OCI-LY7 (cell line): ENCODE measurements around the gene MLLT10. TPM values are rescaled to one million over a fixed set of nuclear protein-coding genes. Genes with fewer than 3 reads are reported as not detected.

Experiments
- BruUV-seq: library from RNA; stranded (reverse); fragments of 400-500 nt; replicated peaks from 2 replicates; lab custom pipeline; 2021; lab: Mats Ljungman, UMichigan
- CTCF ChIA-PET: fragments of 300-600 bp; sonication (Branson Sonifier 250); formaldehyde crosslinking; loops from one replicate; lab custom pipeline; 2022; ENCODE audit warnings: antibody characterized with exemption; ENCODE audit not compliant: unreplicated experiment; lab: Charles Lee
- POLR2A ChIA-PET: fragments of 300-600 bp; sonication (Branson Sonifier 250); formaldehyde crosslinking; loops from one replicate; lab custom pipeline; 2022; ENCODE audit warnings: antibody characterized with exemption; lab: Charles Lee
- DNase-seq: peaks from one replicate; pipeline ENCODE4 v3.0.0-alpha.2; 2015; ENCODE audit warnings: low spot score
- H2AFZ ChIP-seq: fragments of 200-600 bp; sonication (generic), shearing (Covaris generic); 2 replicates; pipeline ENCODE4 v1.6.1; 2014; ENCODE audit warnings: mild to moderate bottlenecking, antibody characterized with exemption, low read length, moderate library complexity
- H3K27ac ChIP-seq: fragments of 200-600 bp; sonication (generic); 2 replicates; pipeline ENCODE4 v1.5.1; 2014; ENCODE audit warnings: mixed run types, low read depth, mild to moderate bottlenecking, moderate library complexity, low read length, inconsistent platforms; ENCODE audit not compliant: poor library complexity, severe bottlenecking
- H3K36me3 ChIP-seq: fragments of 200-600 bp; sonication (generic); 2 replicates; pipeline ENCODE4 v1.6.1; 2014; ENCODE audit warnings: mild to moderate bottlenecking, antibody characterized with exemption, low read length, moderate library complexity, mixed read lengths; ENCODE audit not compliant: insufficient read depth
- H3K4me1 ChIP-seq: fragments of 200-600 bp; sonication (generic); 2 replicates; pipeline ENCODE4 v1.5.1; 2014; ENCODE audit warnings: mild to moderate bottlenecking, low read length; ENCODE audit not compliant: insufficient read depth, poor library complexity, severe bottlenecking
- H3K4me2 ChIP-seq: fragments of 200-600 bp; sonication (generic); 2 replicates; pipeline ENCODE4 v1.6.1; 2014; ENCODE audit warnings: mild to moderate bottlenecking, low read length
- H3K4me3 ChIP-seq: fragments of 200-600 bp; sonication (generic); 2 replicates; pipeline ENCODE4 v1.5.1; 2014; ENCODE audit warnings: mild to moderate bottlenecking, low read depth, low read length; ENCODE audit not compliant: poor library complexity, severe bottlenecking
- H3K79me2 ChIP-seq: fragments of 200-600 bp; sonication (generic); 2 replicates; pipeline ENCODE4 v1.6.1; 2016; ENCODE audit warnings: low read depth, mild to moderate bottlenecking, low read length, moderate library complexity, mixed read lengths; ENCODE audit not compliant: insufficient read depth
- H3K9me2 ChIP-seq: fragments of 200-600 bp; sonication (generic); 2 replicates; pipeline ENCODE4 v1.6.1; 2016; ENCODE audit warnings: mild to moderate bottlenecking, low read length, mixed read lengths; ENCODE audit not compliant: insufficient read depth
- H3K9me3 ChIP-seq: fragments of 200-600 bp; sonication (generic); 2 replicates; pipeline ENCODE4 v1.6.1; 2014; ENCODE audit warnings: mild to moderate bottlenecking, mixed run types, low read length, mixed read lengths
- H4K20me1 ChIP-seq: fragments of 200-600 bp; sonication (generic); 2 replicates; pipeline ENCODE4 v1.6.1; 2014; ENCODE audit warnings: mild to moderate bottlenecking, antibody characterized with exemption, low read length, moderate library complexity, mixed read lengths; ENCODE audit not compliant: insufficient read depth
- CTCF ChIP-seq: fragments of 200-600 bp; sonication (generic); conservative IDR thresholded peaks from 2 replicates; pipeline ENCODE4 v1.5.1; 2014; ENCODE audit warnings: mild to moderate bottlenecking, antibody characterized with exemption, low read length, moderate library complexity, mixed read lengths
- EZH2phosphoT487 ChIP-seq: fragments of 200-600 bp; sonication (generic); IDR thresholded peaks from 2 replicates; pipeline ENCODE4 v1.6.1; 2018; ENCODE audit warnings: low read depth, borderline replicate concordance, mild to moderate bottlenecking, mixed run types, antibody characterized with exemption, low read length, moderate library complexity, mixed read lengths
- intact Hi-C: fragments of 100-400 bp; cut with micrococcal nuclease; formaldehyde crosslinking; loops from one replicate; pipeline ENCODE4 v1.10.0; 2022; ENCODE audit not compliant: unreplicated experiment
- total RNA-seq, 2 experiments: library from RNA; depleted of rRNA in 1 of 2; stranded (reverse); fragments of >200 nt in 1 of 2; shearing (Covaris generic) in 1 of 2; gene quantifications; 2 replicates each; pipeline ENCODE4 v1.2.3, GENCODE V29; 2014 to 2022

The MLLT10 gene
- total RNA-seq, 2 experiments from 2014 or later: 68.4 to 74.0 TPM

GRCh38 chr10:21719502-21719901 lies 185.5 kb downstream of the MLLT10 start:
- Histone ChIP-seq H3K4me2 (no peak overlapping the region), H3K36me3 (peaks cover 28% of the 10 kb centered on the region), H4K20me1 (no peaks in the 10 kb centered on the region), H3K9me2 (no peaks in the 10 kb centered on the region), H3K4me1 (no peaks in the 10 kb centered on the region), H3K79me2 (no peaks in the 10 kb centered on the region), H3K4me3 (no peak overlapping the region), H2AFZ (no peak overlapping the region), H3K27ac (no peak overlapping the region), H3K9me3 (no peaks in the 10 kb centered on the region)
- BruUV-seq: no TSS peak
- no peak for DNase-seq
- CTCF ChIA-PET: no interaction called here
- intact Hi-C loops: no loop called here
- no peak for TF ChIP-seq CTCF
- no peak for TF ChIP-seq EZH2phosphoT487
- POLR2A ChIA-PET: interaction anchor here (0.6 to 2.3 kb wide), 2 partner anchors 8 to 12 kb away, joined by 4 to 9 read pairs; no protein-coding TSS in a partner anchor

- no peaks in the 10 kb centered on the region for H4K20me1 ChIP-seq
- no peak for DNase-seq
- H3K9me2 ChIP-seq: no peaks in the 10 kb centered on the region
- H3K4me2 ChIP-seq: no peak overlapping the region
- H3K9me3 ChIP-seq: no peaks in the 10 kb centered on the region
- intact Hi-C loops: no loop called here
- H3K27ac ChIP-seq: no peak overlapping the region
- no peaks in the 10 kb centered on the region for H3K4me1 ChIP-seq
- ChIA-PET CTCF (interaction anchor here (0.6 kb wide), 1 partner anchor 244 kb away, joined by 3 read pairs; no protein-coding TSS in a partner anchor), POLR2A (interaction anchor here (0.6 to 2.3 kb wide), 3 partner anchors 9 to 12 kb away, joined by 4 to 9 read pairs (median 4); no protein-coding TSS in a partner anchor)
- no peak overlapping the region for H3K4me3 ChIP-seq
- BruUV-seq: no TSS peak
- no peaks in the 10 kb centered on the region for H3K79me2 ChIP-seq
- TF ChIP-seq EZH2phosphoT487 (no peak), CTCF (no peak)
- no peak overlapping the region for H2AFZ ChIP-seq
- peaks cover 25% of the 10 kb centered on the region for H3K36me3 ChIP-seq
Measured at GRCh38 chr10:21720090-21720489, 186.1 kb downstream of the MLLT10 start.

- BruUV-seq: TSS peak; percentile 19
- ChIA-PET POLR2A (interaction anchor here (1.2 to 2.3 kb wide), 4 partner anchors 9 to 13 kb away, joined by 4 to 9 read pairs (median 6); no protein-coding TSS in a partner anchor), CTCF (no interaction called here)
- intact Hi-C loops: no loop called here
- H3K27ac ChIP-seq: no peak overlapping the region
- no peaks in the 10 kb centered on the region for H3K9me2 ChIP-seq
- no peak overlapping the region for H2AFZ ChIP-seq
- TF ChIP-seq CTCF (no peak), EZH2phosphoT487 (no peak)
- no peak for DNase-seq
- H3K36me3 ChIP-seq: peaks cover 16% of the 10 kb centered on the region
- no peaks in the 10 kb centered on the region for H3K9me3 ChIP-seq
- no peaks in the 10 kb centered on the region for H4K20me1 ChIP-seq
- no peaks in the 10 kb centered on the region for H3K79me2 ChIP-seq
- H3K4me1 ChIP-seq: no peaks in the 10 kb centered on the region
- no peak overlapping the region for H3K4me2 ChIP-seq
- no peak overlapping the region for H3K4me3 ChIP-seq
Measured at GRCh38 chr10:21721000-21721665, 187.1 kb downstream of the MLLT10 start.
